ENCODE data around the gene GATA2. TPM values are rescaled to one million over a fixed set of nuclear protein-coding genes. Genes with fewer than 3 reads are reported as not detected.

Gene GATA2
- total RNA-seq, 1 experiment from 2014 or later = 18.6 TPM

- H3K4me2 ChIP-seq (ENCODE audit: low read length) = no peak overlapping the region
- TF ChIP-seq RAD21 (IDR thresholded peaks at IDR 0.05; ENCODE audit: low read depth) (no peak), FOSL1 (IDR thresholded peaks at IDR 0.05; ENCODE audit: low read depth) (no peak)
- CTCF ChIA-PET = no interaction called here
- POLR2A ChIA-PET = no interaction called here
- H3K79me2 ChIP-seq (ENCODE audit: insufficient read depth, low read length) = no peaks in the 10 kb centered on the region
- no peak overlapping the region for H3K9ac ChIP-seq (ENCODE audit: low read length)
- RAD21 ChIA-PET (ENCODE audit: low non-redundant PET in 1 of 2, low total read pairs in 2 of 2, uncharacterized antibody in 2 of 2, unreplicated experiment in 2 of 2) = no interaction called here
- H3K27ac ChIP-seq (ENCODE audit: low read depth, low read length) = no peak overlapping the region
- H3K9me2 ChIP-seq (ENCODE audit: insufficient read depth) = no peaks in the 10 kb centered on the region
- no peak for ATAC-seq
- H2AFZ ChIP-seq (ENCODE audit: low read depth, low read length, poor library complexity, severe bottlenecking) = no peak overlapping the region
- H3K4me3 ChIP-seq (replicated peaks in 1 of 2; ENCODE audit: low read depth in 1 of 2, low read length in 2 of 2) = no peak overlapping the region
- no peaks in the 10 kb centered on the region for H3K36me3 ChIP-seq (ENCODE audit: control insufficient read depth in 1 of 2, insufficient read depth in 2 of 2, low read length in 2 of 2)
- H4K20me1 ChIP-seq (ENCODE audit: insufficient read depth) = no peaks in the 10 kb centered on the region
- H3K9me3 ChIP-seq (ENCODE audit: control insufficient read depth in 1 of 2, insufficient read depth in 1 of 2, low read depth in 1 of 2, low read length in 2 of 2) = no peaks in the 10 kb centered on the region
- no TSS peak for BruUV-seq (replicated peaks)
- intact Hi-C loops (cut with micrococcal nuclease) = no loop called here
- DNase-seq (ENCODE audit: low read depth, low spot score) = no peak
- peaks cover 20% of the 10 kb centered on the region; the same call in 1 of the 2 replicates for H3K27me3 ChIP-seq (ENCODE audit: insufficient read depth, low read length)
- H3K4me1 ChIP-seq (ENCODE audit: control insufficient read depth in 1 of 2, insufficient read depth in 2 of 2, low read length in 2 of 2) = no peaks in the 10 kb centered on the region
These were observed 40.2 kb downstream of the GATA2 start for GRCh38 chr3:128452678-128453275.

GRCh38 chr3:128452120-128452519, 40.9 kb downstream of the GATA2 start:
- ATAC-seq = no peak
- POLR2A ChIA-PET = no interaction called here
- DNase-seq (ENCODE audit: low read depth, low spot score) = no peak
- Histone ChIP-seq H2AFZ (ENCODE audit: low read depth, low read length, poor library complexity, severe bottlenecking) (no peak overlapping the region), H3K36me3 (ENCODE audit: control insufficient read depth in 1 of 2, insufficient read depth in 2 of 2, low read length in 2 of 2) (no peaks in the 10 kb centered on the region), H3K4me3 (replicated peaks in 1 of 2; ENCODE audit: low read depth in 1 of 2, low read length in 2 of 2) (no peak overlapping the region), H3K27me3 (ENCODE audit: insufficient read depth, low read length) (peaks cover 20% of the 10 kb centered on the region; the same call in 1 of the 2 replicates), H3K9ac (ENCODE audit: low read length) (no peak overlapping the region), H3K4me2 (ENCODE audit: low read length) (no peak overlapping the region), H3K9me2 (ENCODE audit: insufficient read depth) (no peaks in the 10 kb centered on the region), H3K27ac (ENCODE audit: low read depth, low read length) (no peak overlapping the region), H3K4me1 (ENCODE audit: control insufficient read depth in 1 of 2, insufficient read depth in 2 of 2, low read length in 2 of 2) (no peaks in the 10 kb centered on the region), H4K20me1 (ENCODE audit: insufficient read depth) (no peaks in the 10 kb centered on the region), H3K79me2 (ENCODE audit: insufficient read depth, low read length) (no peaks in the 10 kb centered on the region), H3K9me3 (ENCODE audit: control insufficient read depth in 1 of 2, insufficient read depth in 1 of 2, low read depth in 1 of 2, low read length in 2 of 2) (no peaks in the 10 kb centered on the region)
- CTCF ChIA-PET = no interaction called here
- no TSS peak for BruUV-seq (replicated peaks)
- RAD21 ChIA-PET (ENCODE audit: low non-redundant PET in 1 of 2, low total read pairs in 2 of 2, uncharacterized antibody in 2 of 2, unreplicated experiment in 2 of 2) = no interaction called here
- TF ChIP-seq SP1 (IDR thresholded peaks at IDR 0.05; ENCODE audit: low read depth) (no peak), SRF (IDR thresholded peaks at IDR 0.05; ENCODE audit: low read depth) (no peak), EGR1 (IDR thresholded peaks at IDR 0.05; ENCODE audit: low read depth) (no peak), CTCF (IDR thresholded peaks at IDR 0.05 in 2 of 3, conservative IDR thresholded peaks at IDR 0.05 in 1 of 3; ENCODE audit: borderline replicate concordance in 1 of 3, insufficient read depth in 1 of 3, low read depth in 2 of 3, low read length in 2 of 3) (no peak), ZNF274 (IDR thresholded peaks at IDR 0.05; ENCODE audit: low read depth, low read length) (no peak), EZH2 (IDR thresholded peaks at IDR 0.05) (no peak), ELF1 (IDR thresholded peaks at IDR 0.05; ENCODE audit: borderline replicate concordance, low read depth) (no peak), YY1 (IDR thresholded peaks at IDR 0.05; ENCODE audit: extremely low read depth, insufficient replicate concordance, low read depth, low read length) (no peak), TCF7L2 (IDR thresholded peaks at IDR 0.05; ENCODE audit: borderline replicate concordance, extremely low read depth, insufficient read depth, insufficient read length) (no peak), ATF3 (IDR thresholded peaks at IDR 0.05) (no peak), CEBPB (IDR thresholded peaks at IDR 0.05; ENCODE audit: low read depth) (no peak), RAD21 (IDR thresholded peaks at IDR 0.05; ENCODE audit: low read depth) (no peak), ZBTB33 (IDR thresholded peaks at IDR 0.05; ENCODE audit: extremely low read depth, insufficient replicate concordance, low read length) (no peak), POLR2A (IDR thresholded peaks at IDR 0.05; ENCODE audit: borderline replicate concordance, extremely low read depth, insufficient read depth, insufficient read length) (no peak), POLR2AphosphoS5 (IDR thresholded peaks at IDR 0.05; ENCODE audit: low read depth, low read length) (no peak)
- intact Hi-C loops (cut with micrococcal nuclease) = no loop called here
